GM19463 (cell line): ENCODE data around the gene AGPAT2.
"Not testable (repeated sequence)": the region's sequence is repeated elsewhere in the genome, so short reads cannot be mapped to it uniquely, and the experiment has no call there.

ENCODE experiments used
- ATAC-seq: cut with Tn5 transposase; IDR thresholded peaks from one replicate; pipeline ENCODE4 v1.9.1; 2021; ENCODE audit warnings: mild to moderate bottlenecking, moderate library complexity; ENCODE audit not compliant: unreplicated experiment

AGPAT2 gene

GRCh38 chr9:136650648-136651047, 36.6 kb downstream of the AGPAT2 start:
- no peak for ATAC-seq

DNA sequence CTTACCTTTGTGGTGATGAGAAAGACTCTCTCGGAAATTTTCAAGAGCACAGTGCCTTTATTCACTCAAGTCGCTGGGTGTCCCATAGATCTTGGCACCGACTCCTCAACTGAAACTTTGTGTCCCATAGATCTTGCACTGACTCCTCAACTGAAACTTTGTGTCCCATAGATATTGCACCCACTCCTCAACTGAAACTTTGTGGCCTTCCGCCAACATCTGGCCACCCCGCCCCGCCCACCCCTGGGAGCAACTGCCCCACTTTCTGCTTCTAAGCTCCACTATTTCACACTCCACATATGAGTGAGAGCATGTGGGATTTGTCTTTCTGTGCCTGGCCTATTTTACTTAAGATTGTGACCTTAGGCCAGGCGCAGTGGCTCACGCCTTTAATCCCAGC, 37.2 kb downstream of the AGPAT2 start:
- no peak for ATAC-seq

DNA sequence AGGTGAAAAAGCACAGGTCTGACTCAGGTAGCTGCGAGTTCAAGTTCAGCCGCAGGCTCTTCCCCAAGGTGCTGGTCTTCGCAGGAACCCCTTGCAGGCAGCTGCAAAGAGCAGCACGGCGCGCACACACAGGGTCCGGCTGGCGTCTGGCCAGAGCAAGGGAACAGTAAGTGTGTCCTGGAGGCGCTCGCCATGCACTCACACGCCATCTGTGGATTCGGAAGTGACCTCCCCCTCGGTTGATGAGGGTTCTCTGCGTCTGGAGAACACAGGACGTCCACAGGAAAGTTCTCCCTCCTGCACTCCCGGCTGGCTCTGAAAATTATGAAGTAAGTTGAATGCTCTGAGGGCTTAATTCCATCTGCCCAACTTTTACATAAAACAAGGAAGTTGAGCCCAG, 38.5 kb downstream of the AGPAT2 start:
- no peak for ATAC-seq

DNA sequence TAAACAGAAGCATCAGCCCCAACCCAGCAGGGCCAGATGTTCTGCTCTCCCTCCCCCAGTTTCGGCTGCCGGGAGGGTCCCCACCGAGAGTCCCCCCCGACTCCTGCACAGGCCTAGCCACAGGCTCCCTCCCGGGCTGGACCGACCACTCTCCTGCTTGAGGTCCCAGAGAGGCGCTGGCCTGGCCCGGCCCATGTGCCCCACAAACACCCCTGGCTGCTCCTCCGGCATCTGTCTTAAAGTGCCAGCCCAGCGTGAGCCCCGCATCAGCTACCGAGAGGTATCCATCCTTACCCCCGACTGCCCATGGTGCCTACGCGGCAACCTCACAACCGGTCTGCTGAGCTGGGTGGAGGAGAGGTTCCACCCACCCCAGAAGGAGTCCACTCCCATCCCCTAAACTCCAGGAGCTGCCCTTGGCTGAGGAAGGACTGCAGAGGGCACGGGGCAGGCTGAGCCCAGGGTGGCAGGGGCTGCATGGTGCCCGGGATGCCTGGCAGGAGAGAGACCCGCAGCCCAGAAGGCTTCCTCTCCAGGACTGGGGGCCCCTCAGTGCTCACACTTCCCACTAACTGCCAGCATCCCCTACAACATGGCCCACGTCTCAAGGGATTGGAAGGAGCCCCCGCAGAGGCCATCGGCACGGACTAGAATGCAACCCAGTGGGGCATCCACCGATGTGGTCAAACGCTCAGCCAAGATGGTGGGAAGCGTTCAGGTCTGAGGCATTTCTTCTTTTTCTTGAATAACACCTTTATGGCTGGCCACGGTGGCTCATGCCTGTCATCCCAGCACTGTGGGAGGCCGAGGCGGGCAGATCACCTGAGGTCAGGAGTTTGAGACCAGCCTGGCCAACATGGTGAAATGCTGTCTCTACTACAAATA, 40.2 kb downstream of the AGPAT2 start:
- ATAC-seq = no peak

GRCh38 chr9:136645903-136646754, 41.1 kb downstream of the AGPAT2 start:
- no peak for ATAC-seq

GRCh38 chr9:136645352-136645902, 41.8 kb downstream of the AGPAT2 start:
- no peak for ATAC-seq

DNA sequence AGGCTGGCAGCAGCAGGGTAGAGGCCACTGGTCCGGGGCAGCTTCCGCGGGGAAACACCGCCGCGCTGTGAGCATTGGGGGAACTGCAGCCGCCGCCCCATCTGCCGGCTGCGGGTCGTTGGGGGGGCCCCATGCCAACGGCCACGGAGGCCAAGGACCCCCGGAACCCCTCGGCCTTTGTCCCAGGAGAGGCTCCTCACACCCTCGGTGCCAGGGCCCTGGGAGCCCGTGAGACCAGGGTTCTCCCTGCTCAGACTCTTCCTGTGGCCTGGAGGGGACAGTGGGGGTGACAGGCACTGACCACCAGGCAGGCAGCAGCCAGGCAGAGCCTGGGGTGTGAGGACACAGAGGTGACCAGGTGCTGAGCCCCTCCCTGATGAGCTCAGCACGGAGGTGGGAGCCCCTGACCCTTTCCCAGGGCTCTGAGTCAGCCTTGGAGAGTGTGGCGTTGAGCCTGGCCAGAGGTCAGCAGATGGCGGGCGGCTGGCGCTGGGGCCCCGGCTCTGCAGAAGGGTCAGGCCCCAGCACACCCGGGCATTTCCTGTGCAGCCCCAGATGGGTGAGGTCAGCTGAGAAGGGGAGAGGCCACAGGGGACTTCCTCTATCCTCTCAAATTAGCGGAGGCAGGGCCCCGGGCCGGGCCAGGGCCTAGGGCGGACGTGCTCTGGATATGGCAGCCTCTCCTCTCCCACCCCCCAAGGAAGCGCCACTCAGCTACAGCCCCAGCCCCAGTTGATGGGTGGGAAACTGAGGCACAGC, 42.5 kb downstream of the AGPAT2 start:
- ATAC-seq = no peak

DNA sequence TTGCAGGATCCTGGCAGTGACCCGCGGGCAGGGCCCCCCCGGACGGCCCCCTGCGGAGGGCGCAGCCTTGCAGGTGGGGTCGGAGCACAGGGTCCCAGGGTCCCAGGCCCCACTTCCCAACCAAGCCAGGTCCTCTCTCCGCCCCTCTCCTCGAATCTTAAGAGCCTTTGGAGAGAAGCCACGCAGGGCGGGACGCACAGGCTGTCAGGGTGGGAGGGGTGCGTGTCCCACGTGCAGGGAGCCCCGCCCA, 43.0 kb downstream of the AGPAT2 start:
- no peak for ATAC-seq

GRCh38 chr9:136643596-136644342, 43.5 kb downstream of the AGPAT2 start:
- no peak for ATAC-seq

DNA sequence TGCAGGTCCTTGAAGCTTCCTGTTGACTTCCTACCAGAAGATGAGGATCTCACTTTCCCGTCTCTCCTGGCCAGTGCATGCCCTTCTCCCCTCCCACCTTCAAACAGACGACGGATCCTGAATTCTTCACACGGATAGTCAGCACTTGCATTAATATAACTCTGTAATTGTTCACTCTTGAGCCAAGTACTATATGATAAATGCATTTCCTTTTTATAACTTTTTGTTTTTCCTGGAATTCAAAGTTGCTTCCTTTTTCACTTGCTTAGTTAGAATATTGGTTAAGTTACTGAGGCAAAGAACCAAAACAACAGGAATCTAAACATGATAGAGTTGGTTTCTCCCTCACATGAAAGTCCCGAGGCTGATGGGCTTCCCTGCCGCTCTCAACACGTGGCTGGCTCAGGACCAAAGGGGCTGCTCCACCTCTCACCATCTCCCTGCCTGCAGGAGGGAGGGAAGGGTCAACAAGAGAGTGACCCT, 44.8 kb downstream of the AGPAT2 start:
- ATAC-seq = no peak

- ATAC-seq = no peak
These were observed 46.8 kb downstream of the AGPAT2 start for GRCh38 chr9:136640171-136641111.

DNA sequence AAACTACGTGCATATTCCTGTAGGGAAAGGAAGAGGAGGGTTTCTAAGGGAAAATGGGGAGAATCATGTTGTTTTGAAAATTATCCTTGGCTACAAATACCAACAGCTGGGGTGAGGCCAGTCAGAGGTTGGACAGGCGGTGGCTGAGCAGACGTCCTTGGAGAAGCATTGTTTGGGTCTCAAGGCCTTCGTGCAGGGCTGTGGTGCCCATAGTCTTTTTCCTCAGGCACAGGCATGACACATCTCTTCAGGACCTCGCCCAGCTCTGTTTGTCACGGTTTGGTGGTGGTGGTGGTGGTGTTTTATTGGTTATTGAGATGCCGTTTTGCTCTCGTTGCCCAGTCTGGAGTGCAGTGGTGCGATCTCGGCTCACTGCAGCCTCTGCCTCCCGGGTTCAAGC, 52.4 kb downstream of the AGPAT2 start:
- no peak for ATAC-seq

DNA sequence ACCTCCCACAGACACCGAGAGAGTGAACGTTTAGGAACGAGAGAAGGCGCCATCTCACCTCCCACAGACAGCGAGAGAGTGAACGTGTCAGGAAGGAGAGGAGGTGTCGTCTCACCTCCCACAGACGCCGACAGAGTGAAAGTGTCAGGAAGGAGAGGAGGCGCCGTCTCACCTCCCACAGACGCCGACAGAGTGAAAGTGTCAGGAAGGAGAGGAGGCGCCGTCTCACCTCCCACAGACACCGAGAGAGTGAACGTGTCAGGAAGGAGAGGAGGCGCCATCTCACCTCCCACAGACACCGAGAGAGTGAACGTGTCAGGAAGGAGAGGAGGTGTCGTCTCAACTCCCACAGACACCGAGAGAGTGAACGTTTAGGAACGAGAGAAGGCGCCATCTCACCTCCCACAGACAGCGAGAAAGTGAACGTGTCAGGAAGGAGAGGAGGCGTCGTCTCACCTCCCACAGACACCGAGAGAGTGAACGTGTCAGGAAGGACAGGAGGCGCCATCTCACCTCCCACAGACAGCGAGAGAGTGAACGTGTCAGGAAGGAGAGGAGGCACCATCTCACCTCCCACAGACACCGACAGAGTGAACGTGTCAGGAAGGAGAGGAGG, 54.7 kb downstream of the AGPAT2 start:
- ATAC-seq = not testable (repeated sequence)

DNA sequence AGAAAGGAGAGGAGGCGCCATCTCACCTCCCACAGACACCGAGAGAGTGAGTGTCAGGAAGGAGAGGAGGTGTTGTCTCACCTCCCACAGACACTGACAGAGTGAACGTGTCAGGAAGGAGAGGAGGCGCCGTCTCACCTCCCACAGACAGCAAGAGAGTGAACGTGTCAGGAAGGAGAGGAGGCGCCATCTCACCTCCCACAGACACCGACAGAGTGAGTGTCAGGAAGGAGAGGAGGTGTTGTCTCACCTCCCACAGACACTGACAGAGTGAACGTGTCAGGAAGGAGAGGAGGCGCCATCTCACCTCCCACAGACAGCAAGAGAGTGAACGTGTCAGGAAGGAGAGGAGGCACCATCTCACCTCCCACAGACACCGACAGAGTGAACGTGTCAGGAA, 55.2 kb downstream of the AGPAT2 start:
- not testable (repeated sequence) for ATAC-seq

DNA sequence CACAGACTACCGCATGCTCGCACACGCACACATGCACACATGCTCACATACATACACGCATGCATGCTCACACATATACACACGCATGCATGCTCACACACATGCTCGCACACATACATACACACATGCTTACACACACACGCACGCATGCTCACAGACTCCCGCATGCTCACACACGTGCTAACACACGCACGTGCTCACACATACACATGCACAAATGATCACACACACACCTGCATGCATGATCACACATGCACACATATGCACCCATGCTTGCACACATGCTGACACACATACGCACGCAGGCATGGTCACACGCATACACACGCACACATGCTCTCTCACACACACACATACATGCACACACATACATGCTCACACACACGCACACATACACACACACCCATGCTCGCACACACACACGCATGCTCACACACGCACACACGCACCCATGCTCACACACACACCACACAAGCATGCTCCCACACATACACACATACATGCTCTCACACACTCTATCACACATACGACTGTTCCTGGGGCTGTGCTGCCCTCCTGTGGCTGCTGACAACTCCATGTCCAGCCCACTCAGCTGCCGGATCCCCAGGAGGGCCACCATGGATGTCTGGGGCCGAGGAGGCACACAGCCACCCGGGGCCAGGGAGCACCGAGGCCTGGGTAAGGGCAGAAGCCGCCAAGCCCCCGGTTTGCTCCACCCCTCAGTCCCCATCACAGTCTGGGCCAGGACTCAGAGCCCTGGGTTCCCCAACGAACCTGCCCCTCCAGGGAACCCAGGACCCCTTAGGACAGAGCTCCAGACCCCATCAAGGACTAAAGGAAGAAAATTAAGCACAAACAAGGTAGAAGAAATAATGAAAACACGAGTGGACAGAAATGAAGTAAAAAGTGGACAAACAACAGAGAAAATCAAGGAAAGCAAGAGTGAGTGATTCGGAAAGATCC, 55.9 kb downstream of the AGPAT2 start:
- no peak for ATAC-seq

GRCh38 chr9:136630662-136630992, 56.6 kb downstream of the AGPAT2 start:
- ATAC-seq = no peak

DNA sequence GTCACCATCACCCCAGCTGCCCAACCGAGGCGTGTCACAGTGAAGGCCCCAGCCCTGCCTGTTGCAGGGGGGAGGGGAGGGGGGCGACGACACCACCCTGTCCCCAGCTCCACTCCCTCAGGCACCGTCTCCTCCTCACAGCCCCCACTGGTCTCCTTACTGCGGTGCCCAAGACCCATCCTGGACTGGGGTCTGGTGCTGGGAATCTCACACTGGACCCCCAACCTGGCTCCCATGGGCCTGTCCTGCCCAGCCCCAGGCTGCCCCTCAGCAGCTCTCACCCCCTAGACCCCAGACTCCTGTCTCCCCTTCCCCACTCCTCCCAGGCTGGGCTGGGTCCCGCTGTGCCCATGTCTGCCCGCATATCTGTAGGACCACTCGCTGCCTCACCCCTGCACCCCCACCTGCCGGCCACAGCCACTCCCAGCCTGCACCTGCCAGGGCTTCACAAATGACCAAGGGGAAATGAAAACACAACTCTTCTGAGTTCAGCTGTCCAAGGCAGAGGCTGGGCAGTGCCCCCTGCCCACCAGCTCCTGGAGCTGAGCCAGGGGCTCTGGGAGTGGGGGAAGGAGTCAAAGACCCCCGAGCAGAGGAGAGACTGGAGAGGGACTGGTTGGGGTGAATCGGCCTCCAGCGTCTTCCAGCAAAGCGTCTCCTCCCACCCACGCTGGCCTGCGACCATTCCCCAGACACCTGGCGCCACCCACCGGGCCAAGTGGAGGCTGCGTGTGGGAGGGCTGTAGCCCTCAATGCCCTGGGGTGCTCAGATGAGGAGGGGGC, 57.2 kb downstream of the AGPAT2 start:
- ATAC-seq = no peak
